Measurements from ENCODE around the gene ZNF366.

Gene ZNF366

DNA sequence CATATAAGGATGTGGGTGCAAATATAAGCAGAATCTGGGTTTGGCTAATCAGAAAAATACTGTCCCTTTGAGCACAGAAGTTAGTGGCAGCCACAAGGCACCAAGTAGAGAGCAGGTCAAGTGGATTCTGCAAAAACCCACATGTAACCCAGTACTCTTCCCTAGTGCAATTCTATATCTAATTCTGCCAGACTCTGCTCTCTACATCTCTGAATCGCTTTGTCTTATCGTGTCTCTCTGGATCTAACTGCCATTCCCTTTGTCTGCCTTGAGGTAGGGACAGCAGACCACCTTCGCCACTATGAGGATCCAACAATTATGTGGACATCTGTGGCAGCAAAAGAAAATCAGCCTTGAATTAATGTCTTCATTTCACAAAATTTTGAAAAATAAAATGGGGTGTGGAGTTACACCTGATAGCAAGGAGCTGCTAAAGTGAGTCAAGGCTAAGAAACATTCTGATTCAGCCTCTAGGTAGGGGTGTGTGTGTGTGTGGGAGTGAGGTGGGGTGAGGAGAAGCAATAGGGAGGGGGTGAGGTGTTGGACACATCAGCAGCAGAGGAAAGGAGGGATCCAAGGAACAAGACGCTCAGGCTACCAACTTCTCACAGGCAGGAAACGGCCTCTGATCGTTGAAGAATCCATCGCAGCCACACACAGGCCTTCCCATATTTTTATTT, 33.7 kb upstream of the ZNF366 start:
- no peaks in the 10 kb centered on the region for H3K36me3 ChIP-seq (ENCODE audit: control insufficient read depth, insufficient read depth, low read length)
- no peaks in the 10 kb centered on the region for H3K27me3 ChIP-seq (ENCODE audit: control insufficient read depth, insufficient read depth, low read length)
- H3K4me3 ChIP-seq (ENCODE audit: low read depth, low read length): no peak overlapping the region
- peaks cover 3% of the 10 kb centered on the region; the same call in 1 of the 2 replicates for H3K4me1 ChIP-seq (ENCODE audit: control insufficient read depth, insufficient read depth, low read length)
- no peak overlapping the region for H3K27ac ChIP-seq (ENCODE audit: low read depth, low read length)
- no peak overlapping the region for H3K9ac ChIP-seq (ENCODE audit: low read depth, low read length)
- H3K9me3 ChIP-seq (ENCODE audit: control insufficient read depth, insufficient read depth, low read length): no peaks in the 10 kb centered on the region

DNA sequence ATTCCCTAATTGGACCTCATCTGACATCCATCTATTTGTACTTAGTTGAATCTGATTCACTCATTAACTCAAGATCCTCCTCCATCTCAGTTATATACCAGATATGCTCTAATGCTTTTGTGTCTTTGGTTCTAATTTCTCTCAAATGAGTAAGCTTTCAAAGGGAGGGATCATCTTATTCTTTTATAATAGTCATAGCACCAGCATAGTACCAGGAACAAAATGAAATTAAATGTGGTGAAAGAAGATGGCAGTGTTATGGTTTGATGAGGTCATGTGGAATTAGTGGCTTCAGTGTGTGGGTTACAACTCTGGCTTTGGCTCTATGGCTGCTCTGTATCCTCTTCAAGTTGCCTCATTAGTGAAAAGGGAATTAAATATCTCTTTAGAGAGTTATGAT, 32.5 kb upstream of the ZNF366 start:
- H3K9ac ChIP-seq (ENCODE audit: low read depth, low read length): no peak overlapping the region
- no peaks in the 10 kb centered on the region for H3K9me3 ChIP-seq (ENCODE audit: control insufficient read depth, insufficient read depth, low read length)
- H3K36me3 ChIP-seq (ENCODE audit: control insufficient read depth, insufficient read depth, low read length): no peaks in the 10 kb centered on the region
- H3K4me1 ChIP-seq (ENCODE audit: control insufficient read depth, insufficient read depth, low read length): peaks cover 5% of the 10 kb centered on the region
- H3K27ac ChIP-seq (ENCODE audit: low read depth, low read length): no peak overlapping the region
- H3K27me3 ChIP-seq (ENCODE audit: control insufficient read depth, insufficient read depth, low read length): no peaks in the 10 kb centered on the region
- H3K4me3 ChIP-seq (ENCODE audit: low read depth, low read length): no peak overlapping the region

DNA sequence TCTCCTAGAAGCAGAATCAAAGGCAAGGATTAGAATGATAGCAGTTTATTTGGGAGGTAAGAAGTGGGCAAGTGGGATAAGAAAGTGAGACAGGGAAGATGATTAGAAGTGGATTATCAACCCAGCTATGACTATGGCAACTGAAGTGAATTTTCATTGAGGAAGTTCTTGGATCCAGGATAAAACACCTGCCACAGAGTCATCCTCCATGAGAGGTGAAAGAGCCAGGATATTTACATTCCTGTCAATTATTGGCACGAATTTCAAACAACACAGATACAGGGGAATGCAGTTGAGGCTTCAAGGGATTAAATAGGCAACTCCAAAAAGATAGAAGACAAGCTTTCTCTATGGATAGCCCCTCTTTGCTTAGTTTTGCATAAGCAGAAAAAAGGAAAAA, 31.8 kb upstream of the ZNF366 start:
- Histone ChIP-seq H3K36me3 (ENCODE audit: control insufficient read depth, insufficient read depth, low read length) (no peaks in the 10 kb centered on the region), H3K27ac (ENCODE audit: low read depth, low read length) (no peak overlapping the region), H3K27me3 (ENCODE audit: control insufficient read depth, insufficient read depth, low read length) (no peaks in the 10 kb centered on the region), H3K9ac (ENCODE audit: low read depth, low read length) (no peak overlapping the region), H3K9me3 (ENCODE audit: control insufficient read depth, insufficient read depth, low read length) (no peaks in the 10 kb centered on the region), H3K4me1 (ENCODE audit: control insufficient read depth, insufficient read depth, low read length) (peaks cover 12% of the 10 kb centered on the region), H3K4me3 (ENCODE audit: low read depth, low read length) (no peak overlapping the region)

DNA sequence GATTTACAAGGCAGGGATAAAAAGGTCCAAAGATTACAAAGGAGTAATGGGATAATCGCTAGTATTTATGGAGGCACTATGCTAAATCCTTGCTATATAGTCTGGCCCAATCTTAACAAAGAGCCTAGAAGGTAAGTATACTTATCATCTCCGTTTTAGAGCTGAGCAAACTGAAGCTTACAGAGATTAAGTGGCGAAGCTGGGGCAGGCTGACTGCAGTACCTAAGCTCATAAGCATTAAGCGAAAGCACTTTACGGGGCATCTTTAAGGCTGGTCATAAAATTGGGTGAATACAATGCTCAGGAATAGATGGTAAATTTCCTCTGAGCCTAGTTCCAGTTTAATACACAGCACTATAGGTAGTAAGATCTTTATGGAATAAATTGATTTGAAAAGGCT, 30.0 kb upstream of the ZNF366 start:
- no peak overlapping the region for H3K27ac ChIP-seq (ENCODE audit: low read depth, low read length)
- no peaks in the 10 kb centered on the region for H3K36me3 ChIP-seq (ENCODE audit: control insufficient read depth, insufficient read depth, low read length)
- H3K4me1 ChIP-seq (ENCODE audit: control insufficient read depth, insufficient read depth, low read length): peaks cover 15% of the 10 kb centered on the region
- no peaks in the 10 kb centered on the region for H3K27me3 ChIP-seq (ENCODE audit: control insufficient read depth, insufficient read depth, low read length)
- no peak overlapping the region for H3K4me3 ChIP-seq (ENCODE audit: low read depth, low read length)
- no peaks in the 10 kb centered on the region for H3K9me3 ChIP-seq (ENCODE audit: control insufficient read depth, insufficient read depth, low read length)
- no peak overlapping the region for H3K9ac ChIP-seq (ENCODE audit: low read depth, low read length)

DNA sequence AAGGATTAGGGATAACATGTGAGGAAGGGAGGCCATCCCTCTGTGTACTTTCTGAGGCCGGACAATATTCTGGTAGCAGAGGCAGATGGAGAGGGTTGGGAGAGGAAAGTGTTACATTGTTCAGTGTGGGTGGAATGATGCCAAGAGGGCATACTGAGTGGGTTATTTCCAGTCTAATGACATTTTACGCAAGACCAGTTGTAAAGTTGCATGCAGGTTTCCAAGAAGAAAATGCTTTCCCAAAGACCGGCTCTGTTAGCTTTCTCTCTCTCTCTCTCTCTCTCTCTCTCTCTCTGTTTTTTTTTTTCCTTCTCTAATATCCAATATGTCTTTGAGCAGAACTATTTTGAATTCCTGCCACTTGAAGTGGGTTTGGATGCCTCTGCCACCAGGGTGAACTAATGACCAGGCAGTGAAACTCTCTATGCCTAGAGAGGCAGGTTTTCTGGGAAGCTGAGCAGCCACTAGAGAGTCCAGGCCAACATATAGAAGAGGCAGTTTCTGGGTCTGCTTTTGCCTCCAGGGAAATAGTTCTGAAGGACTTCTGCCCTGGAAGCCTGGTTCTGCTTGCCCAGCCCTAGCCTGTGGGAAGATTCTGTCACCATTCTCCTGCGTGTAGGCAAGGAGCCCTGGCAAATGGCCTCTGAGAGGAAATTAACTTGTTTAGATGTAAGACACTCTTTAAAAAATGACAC, 24.4 kb upstream of the ZNF366 start:
- no peaks in the 10 kb centered on the region for H3K36me3 ChIP-seq (ENCODE audit: control insufficient read depth, insufficient read depth, low read length)
- peaks cover 11% of the 10 kb centered on the region for H3K4me1 ChIP-seq (ENCODE audit: control insufficient read depth, insufficient read depth, low read length)
- H3K4me3 ChIP-seq (ENCODE audit: low read depth, low read length): no peak overlapping the region
- no peaks in the 10 kb centered on the region for H3K9me3 ChIP-seq (ENCODE audit: control insufficient read depth, insufficient read depth, low read length)
- no peak overlapping the region for H3K27ac ChIP-seq (ENCODE audit: low read depth, low read length)
- no peak overlapping the region for H3K9ac ChIP-seq (ENCODE audit: low read depth, low read length)
- H3K27me3 ChIP-seq (ENCODE audit: control insufficient read depth, insufficient read depth, low read length): no peaks in the 10 kb centered on the region

DNA sequence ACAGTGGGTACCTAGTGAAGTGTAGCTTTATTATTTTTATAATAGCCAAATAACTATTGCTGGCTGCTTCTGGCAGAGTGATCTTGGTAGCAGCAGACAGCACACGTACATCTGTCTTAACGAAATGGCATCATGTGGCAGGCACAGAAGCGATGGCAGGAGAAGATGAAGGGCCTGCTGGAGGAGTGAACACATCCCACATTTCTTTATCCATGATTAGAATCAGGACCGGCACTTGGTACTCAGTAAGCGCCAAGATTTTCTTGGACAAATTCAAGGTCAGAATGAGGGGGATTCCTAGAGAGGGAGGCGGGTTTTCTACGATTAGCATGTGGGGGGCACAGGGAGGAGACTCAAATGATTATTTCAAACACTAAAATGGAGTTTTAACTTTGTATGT, 23.0 kb upstream of the ZNF366 start:
- no peaks in the 10 kb centered on the region for H3K36me3 ChIP-seq (ENCODE audit: control insufficient read depth, insufficient read depth, low read length)
- no peak overlapping the region for H3K4me3 ChIP-seq (ENCODE audit: low read depth, low read length)
- no peaks in the 10 kb centered on the region for H3K9me3 ChIP-seq (ENCODE audit: control insufficient read depth, insufficient read depth, low read length)
- no peak overlapping the region for H3K27ac ChIP-seq (ENCODE audit: low read depth, low read length)
- H3K4me1 ChIP-seq (ENCODE audit: control insufficient read depth, insufficient read depth, low read length): peaks cover 11% of the 10 kb centered on the region
- H3K9ac ChIP-seq (ENCODE audit: low read depth, low read length): no peak overlapping the region
- H3K27me3 ChIP-seq (ENCODE audit: control insufficient read depth, insufficient read depth, low read length): no peaks in the 10 kb centered on the region

DNA sequence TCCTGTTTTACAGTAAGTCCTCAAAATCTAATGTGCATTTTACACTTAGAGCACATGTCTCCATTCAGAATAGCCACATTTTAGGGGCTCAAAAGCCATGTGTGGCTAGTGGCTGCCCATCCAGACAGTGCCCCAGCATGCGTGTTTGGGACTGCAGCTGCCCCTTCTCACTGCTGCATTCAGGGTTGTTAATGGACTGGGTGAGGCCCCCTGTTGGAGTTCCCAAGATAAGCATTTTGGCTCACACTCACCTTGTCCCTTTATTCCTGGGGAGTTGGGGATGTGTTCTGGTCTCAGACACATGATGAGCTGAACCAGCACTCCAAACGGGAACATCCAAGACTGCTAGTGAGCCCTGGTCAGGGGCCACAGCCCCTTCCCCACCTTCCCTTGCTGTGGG, 22.2 kb upstream of the ZNF366 start:
- Histone ChIP-seq H3K4me1 (ENCODE audit: control insufficient read depth, insufficient read depth, low read length) (peaks cover 6% of the 10 kb centered on the region; the same call in 1 of the 2 replicates), H3K9me3 (ENCODE audit: control insufficient read depth, insufficient read depth, low read length) (no peaks in the 10 kb centered on the region), H3K27me3 (ENCODE audit: control insufficient read depth, insufficient read depth, low read length) (no peaks in the 10 kb centered on the region), H3K9ac (ENCODE audit: low read depth, low read length) (no peak overlapping the region), H3K36me3 (ENCODE audit: control insufficient read depth, insufficient read depth, low read length) (no peaks in the 10 kb centered on the region), H3K4me3 (ENCODE audit: low read depth, low read length) (no peak overlapping the region), H3K27ac (ENCODE audit: low read depth, low read length) (no peak overlapping the region)

DNA sequence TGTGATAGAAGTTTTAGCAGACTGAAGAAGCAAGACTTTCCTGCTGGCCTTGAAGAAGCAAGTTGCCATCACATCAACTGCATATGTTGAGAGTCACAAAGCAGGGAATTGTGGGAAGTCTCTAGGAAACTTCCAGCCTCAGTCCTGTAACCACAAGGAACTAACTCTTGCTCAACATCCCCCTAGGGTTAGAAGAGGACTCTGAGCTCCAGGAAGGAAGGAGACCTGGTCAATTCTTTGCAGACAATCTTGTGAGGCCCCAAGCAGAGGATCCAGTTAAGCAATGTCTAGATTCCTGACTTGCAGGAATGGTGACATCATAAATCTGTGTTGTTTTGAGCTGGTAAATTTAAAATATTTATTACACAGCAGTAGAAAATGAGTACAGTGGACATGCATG, 18.6 kb upstream of the ZNF366 start:
- Histone ChIP-seq H3K9ac (ENCODE audit: low read depth, low read length) (no peak overlapping the region), H3K4me1 (ENCODE audit: control insufficient read depth, insufficient read depth, low read length) (no peaks in the 10 kb centered on the region), H3K27me3 (ENCODE audit: control insufficient read depth, insufficient read depth, low read length) (no peaks in the 10 kb centered on the region), H3K4me3 (ENCODE audit: low read depth, low read length) (no peak overlapping the region), H3K36me3 (ENCODE audit: control insufficient read depth, insufficient read depth, low read length) (no peaks in the 10 kb centered on the region), H3K9me3 (ENCODE audit: control insufficient read depth, insufficient read depth, low read length) (no peaks in the 10 kb centered on the region), H3K27ac (ENCODE audit: low read depth, low read length) (no peak overlapping the region)

DNA sequence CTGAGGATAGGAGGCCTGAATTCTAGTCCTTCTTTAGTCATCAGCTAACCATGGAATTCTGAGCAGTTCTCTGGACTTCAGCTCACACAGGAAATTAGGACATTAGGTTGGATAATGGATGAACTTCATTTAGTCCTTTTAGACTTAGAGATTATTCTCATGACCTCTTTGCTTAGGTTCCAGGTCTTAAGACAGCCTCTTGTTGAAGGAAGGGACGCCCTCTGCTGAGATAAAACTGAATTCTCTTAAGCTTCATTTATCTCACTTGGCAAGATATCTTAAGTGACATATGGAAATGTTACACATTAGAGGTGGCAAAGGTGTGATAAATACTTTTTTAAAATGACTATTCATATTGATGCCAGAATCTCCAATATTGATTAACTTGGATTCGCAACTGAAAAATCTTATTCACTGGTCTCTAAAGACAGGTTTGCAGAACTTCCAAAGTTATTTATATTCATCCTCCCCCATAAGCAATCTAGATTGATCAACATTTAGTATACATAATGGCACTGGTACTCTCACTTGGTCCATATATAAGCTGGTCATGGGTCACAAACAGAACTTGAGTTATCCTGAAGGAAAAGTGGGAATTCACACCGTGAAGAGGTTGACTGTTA, 16.9 kb upstream of the ZNF366 start:
- Histone ChIP-seq H3K4me3 (ENCODE audit: low read depth, low read length) (no peak overlapping the region), H3K9me3 (ENCODE audit: control insufficient read depth, insufficient read depth, low read length) (no peaks in the 10 kb centered on the region), H3K27ac (ENCODE audit: low read depth, low read length) (no peak overlapping the region), H3K9ac (ENCODE audit: low read depth, low read length) (no peak overlapping the region), H3K27me3 (ENCODE audit: control insufficient read depth, insufficient read depth, low read length) (no peaks in the 10 kb centered on the region), H3K4me1 (ENCODE audit: control insufficient read depth, insufficient read depth, low read length) (no peaks in the 10 kb centered on the region), H3K36me3 (ENCODE audit: control insufficient read depth, insufficient read depth, low read length) (no peaks in the 10 kb centered on the region)

DNA sequence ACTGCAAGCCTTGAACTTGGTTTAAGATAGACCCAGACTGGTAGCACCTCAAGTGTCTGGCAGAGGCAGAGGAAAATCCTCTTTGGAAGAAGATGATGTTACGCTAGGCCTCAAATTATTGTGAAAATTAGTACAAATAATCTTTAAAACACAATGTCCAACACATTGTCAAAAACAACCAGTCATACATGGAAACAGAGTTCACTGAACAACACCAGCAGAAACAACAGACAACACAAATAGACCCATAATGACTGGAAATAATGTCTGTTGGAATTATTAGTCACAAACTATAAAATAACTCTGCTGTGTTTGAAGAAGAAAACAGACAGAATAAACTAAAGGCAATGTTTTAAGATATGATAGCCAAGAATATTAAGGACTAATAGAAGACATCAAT, 15.4 kb upstream of the ZNF366 start:
- Histone ChIP-seq H3K4me1 (ENCODE audit: control insufficient read depth, insufficient read depth, low read length) (no peaks in the 10 kb centered on the region), H3K27ac (ENCODE audit: low read depth, low read length) (no peak overlapping the region), H3K27me3 (ENCODE audit: control insufficient read depth, insufficient read depth, low read length) (no peaks in the 10 kb centered on the region), H3K4me3 (ENCODE audit: low read depth, low read length) (no peak overlapping the region), H3K9ac (ENCODE audit: low read depth, low read length) (no peak overlapping the region), H3K36me3 (ENCODE audit: control insufficient read depth, insufficient read depth, low read length) (no peaks in the 10 kb centered on the region), H3K9me3 (ENCODE audit: control insufficient read depth, insufficient read depth, low read length) (no peaks in the 10 kb centered on the region)

DNA sequence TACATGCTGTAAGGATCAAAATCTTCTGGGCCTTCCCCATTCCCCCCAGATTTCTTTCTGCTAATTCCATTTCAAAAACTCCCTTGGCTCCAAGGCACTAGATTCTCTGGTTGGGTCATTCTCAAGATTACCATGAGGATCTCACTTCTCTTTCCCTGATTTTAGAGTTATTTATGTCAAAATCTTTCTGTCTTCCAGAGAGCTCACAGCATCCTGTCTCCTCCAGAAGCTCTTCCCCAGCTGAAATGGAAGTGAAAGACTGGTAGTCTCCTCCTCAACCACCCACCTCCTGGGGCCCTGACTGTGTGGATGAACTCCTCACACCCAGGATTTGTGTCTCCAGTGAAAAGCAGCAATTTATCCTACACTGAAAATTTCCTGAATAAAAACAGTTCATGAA, 11.9 kb upstream of the ZNF366 start:
- H3K36me3 ChIP-seq (ENCODE audit: control insufficient read depth, insufficient read depth, low read length): no peaks in the 10 kb centered on the region
- no peak overlapping the region for H3K9ac ChIP-seq (ENCODE audit: low read depth, low read length)
- H3K4me3 ChIP-seq (ENCODE audit: low read depth, low read length): no peak overlapping the region
- H3K4me1 ChIP-seq (ENCODE audit: control insufficient read depth, insufficient read depth, low read length): 0 out of 2 replicates have a peak, but pooled peaks cover 1% of the 10 kb centered on the region
- H3K27ac ChIP-seq (ENCODE audit: low read depth, low read length): no peak overlapping the region
- H3K27me3 ChIP-seq (ENCODE audit: control insufficient read depth, insufficient read depth, low read length): no peaks in the 10 kb centered on the region
- H3K9me3 ChIP-seq (ENCODE audit: control insufficient read depth, insufficient read depth, low read length): no peaks in the 10 kb centered on the region
